GM19395 (cell line): ENCODE results near the gene SPACA6.
"Not testable (repeated sequence)": the region's sequence is repeated elsewhere in the genome, so short reads cannot be mapped to it uniquely, and the experiment has no call there.

Experiments
- ATAC-seq: cut with Tn5 transposase; IDR thresholded peaks from one replicate; pipeline ENCODE4 v1.9.1; 2021; ENCODE audit warnings: mild to moderate bottlenecking, moderate library complexity; ENCODE audit not compliant: unreplicated experiment

The SPACA6 gene

GRCh38 chr19:51733742-51734522, 40.8 kb downstream of the SPACA6 start:
- ATAC-seq, result no peak

GRCh38 chr19:51735759-51736449, 42.8 kb downstream of the SPACA6 start:
- no peak for ATAC-seq

- no peak for ATAC-seq
Observed at GRCh38 chr19:51737389-51737788, 44.3 kb downstream of the SPACA6 start.

- ATAC-seq, result no peak
Observed at GRCh38 chr19:51737924-51738323, 44.8 kb downstream of the SPACA6 start.

GRCh38 chr19:51738523-51738922, 45.4 kb downstream of the SPACA6 start:
- ATAC-seq, result not testable (repeated sequence)

- ATAC-seq, result no peak
Observed at GRCh38 chr19:51739466-51740213, 46.5 kb downstream of the SPACA6 start.

- no peak for ATAC-seq
Observed at GRCh38 chr19:51740356-51740755, 47.2 kb downstream of the SPACA6 start.

- ATAC-seq, result no peak
Observed at GRCh38 chr19:51742789-51743188, 49.7 kb downstream of the SPACA6 start.

- ATAC-seq, result no peak
Observed at GRCh38 chr19:51743405-51743804, 50.3 kb downstream of the SPACA6 start.

- ATAC-seq, result no peak
Observed at GRCh38 chr19:51746731-51747130, 53.6 kb downstream of the SPACA6 start.

GRCh38 chr19:51749979-51750378, 56.8 kb downstream of the SPACA6 start:
- ATAC-seq, result no peak

- ATAC-seq, result no peak
Observed at GRCh38 chr19:51750400-51751094, 57.4 kb downstream of the SPACA6 start.

- ATAC-seq, result no peak
Observed at GRCh38 chr19:51751655-51752054, 58.5 kb downstream of the SPACA6 start, which contains the start of gene FPR1. TSS of gene FPR1 (minus strand) at chr19:51751878. CDS start at chr19:51746994, 4,884 bp downstream.

- no peak for ATAC-seq
Observed at GRCh38 chr19:51754109-51754508, 61.0 kb downstream of the SPACA6 start.

- no peak for ATAC-seq
Observed at GRCh38 chr19:51754770-51755169, 61.6 kb downstream of the SPACA6 start.
